Body of pancreas (tissue), 4 donors: Measurements from ENCODE around the gene OTUD7B. TPM values are rescaled to one million over a fixed set of nuclear protein-coding genes. Genes with fewer than 3 reads are reported as not detected.

Experiments
- ATAC-seq: fragments of 150-250 bp; one replicate; pipeline ENCODE4 v1.9.1; 2016
- DNase-seq, 4 donors: peaks; one replicate each; pipeline ENCODE4 v3.0.0-alpha.2; 2019
- H3K27ac ChIP-seq, 4 donors: fragments of 200-600 bp; sonication (generic); 1 replicate in 3 of 4; 2 replicates in 1 of 4; pipeline versions ENCODE4 v1.5.1 to v1.6.1; 2016 to 2019; ENCODE audit warnings: mild to moderate bottlenecking in 1 of 4, mixed read lengths in 1 of 4, moderate library complexity in 1 of 4
- H3K27me3 ChIP-seq, 2 donors: fragments of 200-600 bp; sonication (generic); one replicate each; pipeline ENCODE4 v1.6.0; 2016; ENCODE audit warnings: mild to moderate bottlenecking in 1 of 2
- H3K36me3 ChIP-seq, 2 donors: fragments of 200-600 bp; sonication (generic); replicated peaks in 1 of 2; 2 replicates each; pipeline ENCODE4 v1.5.1; 2016; ENCODE audit warnings: low read depth in 2 of 2; ENCODE audit not compliant: insufficient read depth in 1 of 2
- H3K4me1 ChIP-seq: fragments of 200-600 bp; sonication (generic); one replicate; pipeline ENCODE4 v1.6.0; 2016
- H3K4me3 ChIP-seq, 2 donors: fragments of 200-600 bp; sonication (generic); 1 replicate in 1 of 2; 2 replicates in 1 of 2; pipeline ENCODE4 v1.5.1; 2016 to 2019
- H3K9me3 ChIP-seq, 3 donors: fragments of 200-600 bp; sonication (generic); 1 replicate in 2 of 3; 2 replicates in 1 of 3; pipeline ENCODE4 v1.5.1; 2016
- CTCF ChIP-seq, 7 experiments: fragments of 450-650 bp in 4 of 7; fragments of 200-600 bp in 3 of 7; sonication (generic) in 3 of 7; IDR thresholded peaks; one replicate each; pipeline ENCODE4 v1.5.1; 2016 to 2019; ENCODE audit warnings: antibody characterized with exemption in 7 of 7
- POLR2A ChIP-seq, 3 donors: fragments of 450-650 bp; IDR thresholded peaks; one replicate each; pipeline ENCODE4 v1.6.1; 2016; ENCODE audit warnings: antibody characterized with exemption in 3 of 3, mild to moderate bottlenecking in 2 of 3
- WGBS, 2 donors: methylation state at CpG; one replicate each; pipeline ENCODE4 v1.1.5; 2017; 5-methylcytosine and 5-hydroxymethylcytosine counted together
- intact Hi-C: fragments of 100-400 bp; cut with DNase I; formaldehyde crosslinking; loops from one replicate; pipeline ENCODE4 v1.15.1; 2023
- total RNA-seq, 2 donors: library from RNA; depleted of rRNA; stranded (reverse); fragments of >200 nt; gene quantifications; one replicate each; pipeline ENCODE4 v1.1.0, GENCODE V29; 2016

OTUD7B gene
- total RNA-seq, 2 donors from 2014 or later: 8.6 to 13.2 TPM

GRCh38 chr1:149937759-149938158, 72.8 kb downstream of the OTUD7B start:
- peak overlapping the region in 3 of 4 donors; percentile 3 to 63 (median 21) for H3K27ac ChIP-seq
- peaks cover 45% of the 10 kb centered on the region for H3K4me1 ChIP-seq
- H3K36me3 ChIP-seq: no peaks in the 10 kb centered on the region
- H3K27me3 ChIP-seq: no peaks in the 10 kb centered on the region
- H3K9me3 ChIP-seq: no peaks in the 10 kb centered on the region
- ATAC-seq: no peak
- no peak for TF ChIP-seq POLR2A (IDR thresholded peaks at IDR 0.05)
- no peak for TF ChIP-seq CTCF (IDR thresholded peaks at IDR 0.05)
- intact Hi-C loops: no loop called here
- no peak for DNase-seq
- no peak overlapping the region for H3K4me3 ChIP-seq

- H3K27me3 ChIP-seq: no peaks in the 10 kb centered on the region
- peak overlapping the region; percentile 3 to 63 (median 18) for H3K27ac ChIP-seq
- peak overlapping the region in 1 of 2 donors; percentile 4 for H3K4me3 ChIP-seq
- intact Hi-C loops: no loop called here
- H3K4me1 ChIP-seq: peaks cover 45% of the 10 kb centered on the region
- no peak for ATAC-seq
- H3K9me3 ChIP-seq: no peaks in the 10 kb centered on the region
- TF ChIP-seq CTCF (IDR thresholded peaks at IDR 0.05) (no peak), POLR2A (IDR thresholded peaks at IDR 0.05) (peak; percentile 46 to 63 (median 60))
- DNase-seq: peak in 3 of 4 donors; percentile 30 to 69 (median 54)
- no peaks in the 10 kb centered on the region for H3K36me3 ChIP-seq
- 17 to 18% methylated on average over 8 of the region's 8 CpGs for WGBS, 2 donors
Observed at GRCh38 chr1:149936992-149937705, 73.4 kb downstream of the OTUD7B start.

- peak within 1 kb of the TSS in 1 of 2 donors; percentile 4 for H3K4me3 ChIP-seq
- no peaks in the 10 kb centered on the region for H3K27me3 ChIP-seq
- no peaks in the 10 kb centered on the region for H3K9me3 ChIP-seq
- TF ChIP-seq CTCF (IDR thresholded peaks at IDR 0.05): no peak
- TF ChIP-seq POLR2A (IDR thresholded peaks at IDR 0.05): no peak
- ATAC-seq (no peak), DNase-seq (peak; percentile 38 to 62 (median 39))
- H3K27ac ChIP-seq: peak within 1 kb of the TSS; percentile 3 to 63 (median 18)
- intact Hi-C loops: no loop called here
- WGBS, 2 donors: 9 to 16% methylated on average over 18 of the region's 18 CpGs
- H3K4me1 ChIP-seq: peaks cover 45% of the 10 kb centered on the region
- H3K36me3 ChIP-seq: no peaks in the 10 kb centered on the region
Observed at GRCh38 chr1:149936170-149936991, 74.1 kb downstream of the OTUD7B start, which contains the start of gene MTMR11. MTMR11 (minus strand) TSS chr1:149936879; CDS start chr1:149936647, 232 bp downstream.

- no peak overlapping the region for H3K4me3 ChIP-seq
- intact Hi-C loops: no loop called here
- H3K4me1 ChIP-seq: peaks cover 38% of the 10 kb centered on the region
- ATAC-seq (no peak), DNase-seq (no peak)
- H3K27me3 ChIP-seq: no peaks in the 10 kb centered on the region
- WGBS, 2 donors: 47 to 61% methylated on average over 2 of the region's 2 CpGs
- no peak for TF ChIP-seq POLR2A (IDR thresholded peaks at IDR 0.05)
- no peak for TF ChIP-seq CTCF (IDR thresholded peaks at IDR 0.05)
- no peaks in the 10 kb centered on the region for H3K9me3 ChIP-seq
- H3K36me3 ChIP-seq: no peaks in the 10 kb centered on the region
- H3K27ac ChIP-seq: no peak overlapping the region
Observed at GRCh38 chr1:149934356-149934755, 76.2 kb downstream of the OTUD7B start.
